Effector CD8-positive, alpha-beta T cell (primary cell): Measurements from ENCODE around the gene SLC25A30.
A peak's percentile ranks its signal among the peaks of the same experiment; 100 is the strongest.

Experiments used
- DNase-seq: peaks from one replicate; lab custom pipeline; 2025; lab: John Stamatoyannopoulos, UW
- total RNA-seq, 4 experiments: gene quantifications; one replicate each; lab custom pipeline; 2026; lab: John Stamatoyannopoulos, UW

The SLC25A30 gene
- 20.7 to 37.7 (median 29.1) reads per million in 4 experiments for total RNA-seq

DNA sequence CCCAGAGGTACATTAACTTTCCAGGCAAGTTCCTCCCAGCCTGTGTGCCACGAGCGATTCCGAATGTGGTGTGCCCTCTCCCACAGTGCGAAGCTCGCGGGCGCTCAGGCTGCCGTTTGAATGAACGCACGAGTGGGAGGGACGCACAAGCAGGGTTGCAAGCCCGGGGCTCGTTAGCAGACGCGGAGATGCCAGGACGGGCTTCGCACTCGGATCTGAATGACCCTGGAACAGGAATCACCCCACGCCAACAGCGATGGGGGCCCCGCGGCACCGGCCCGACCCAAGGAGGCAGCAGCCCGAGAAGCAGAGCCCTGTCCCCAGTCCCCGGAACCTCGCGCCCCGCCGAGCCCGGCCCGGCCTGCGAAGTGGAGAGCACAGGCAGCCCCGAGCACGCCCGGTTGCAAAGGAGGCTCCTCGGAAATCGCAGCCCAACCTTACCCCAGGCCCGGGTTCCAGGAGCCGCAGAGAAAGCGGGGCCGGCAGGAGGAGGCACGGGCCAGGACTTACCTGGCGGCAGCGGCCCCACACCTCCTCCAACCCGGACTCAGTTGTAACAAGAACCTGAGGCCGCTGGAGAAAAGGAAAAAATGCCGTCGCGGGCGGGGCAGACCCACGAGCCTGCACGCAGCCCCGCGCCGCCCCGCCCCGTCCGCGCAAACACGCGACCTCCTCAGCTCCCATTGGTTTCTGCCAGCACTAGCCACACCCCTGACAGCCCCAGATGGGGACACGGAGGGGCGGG, at the start of gene SLC25A30:
Gene SLC25A30, minus strand, starts transcription at position 584 of the 745 bp plus-strand sequence. CDS start 6,948 bp downstream, outside the sequence.
- DNase-seq: peak; percentile 88

- DNase-seq: no peak
Observed at GRCh38 chr13:45466359-45466758, 48.2 kb upstream of the SLC25A30 start.

DNA sequence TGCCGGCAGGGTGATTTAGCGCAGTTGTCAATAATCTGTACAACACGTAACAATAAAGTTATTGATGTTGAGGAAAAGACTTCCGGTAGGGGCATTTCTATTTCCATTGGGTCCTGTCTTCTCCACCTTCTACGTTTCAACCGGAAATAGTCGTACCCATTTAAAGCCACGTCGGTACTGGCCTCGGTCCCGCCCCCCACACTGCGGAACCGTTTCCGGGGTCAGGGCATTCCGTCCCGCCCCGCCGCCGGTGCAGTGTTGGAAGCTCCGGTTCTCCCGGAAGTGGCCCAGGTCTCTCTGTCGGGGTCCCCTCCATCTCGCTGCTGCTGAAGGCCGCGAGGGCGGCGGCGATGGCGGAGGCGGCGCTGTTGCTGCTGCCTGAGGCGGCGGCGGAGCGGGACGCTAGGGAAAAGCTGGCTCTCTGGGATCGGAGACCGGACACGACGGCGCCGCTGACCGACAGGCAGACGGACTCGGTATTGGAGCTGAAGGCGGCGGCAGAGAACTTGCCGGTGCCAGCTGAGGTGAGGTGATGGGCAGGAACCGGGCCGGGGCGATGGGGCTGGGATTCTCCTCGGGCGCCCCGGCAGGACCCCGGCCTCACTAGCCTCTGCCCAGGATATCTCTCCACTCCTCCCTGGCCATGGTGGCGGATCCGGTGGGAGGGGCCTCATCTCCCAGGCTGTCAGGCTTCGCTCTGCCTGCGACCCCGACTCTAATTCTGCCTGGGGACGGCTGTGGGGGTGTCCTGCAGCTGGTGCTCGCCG, 46.7 kb upstream of the SLC25A30 start, which contains the start of gene COG3:
Gene COG3, plus strand, starts transcription at position 253 of the 767 bp plus-strand sequence. Its CDS starts 98 bp downstream, at position 351.
- peak; percentile 90 for DNase-seq

DNA sequence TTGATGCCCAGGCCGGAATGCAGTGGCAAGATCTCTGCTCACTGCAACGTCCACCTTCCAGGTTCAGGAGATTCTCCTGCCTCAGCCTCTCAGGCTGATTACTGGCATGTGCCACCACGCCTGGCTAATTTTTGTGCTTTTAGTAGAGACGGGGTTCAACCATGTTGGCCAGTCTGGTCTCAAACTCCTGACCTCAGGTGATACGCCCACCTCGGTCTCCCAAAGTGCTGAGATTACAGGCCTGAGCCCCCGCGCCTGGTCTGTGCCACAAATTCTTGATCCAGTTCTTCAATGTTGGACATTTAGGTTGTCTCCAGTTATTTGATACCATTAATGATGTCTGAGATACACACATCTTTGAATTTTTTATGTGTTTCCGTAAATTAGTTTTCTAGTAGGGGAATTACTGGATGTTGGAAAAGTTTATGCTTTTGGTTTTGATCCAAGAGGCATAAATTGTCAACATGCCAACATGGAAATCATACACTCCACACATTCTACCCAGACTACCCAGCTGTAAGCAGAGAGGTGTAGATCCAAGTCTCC, 46.0 kb upstream of the SLC25A30 start:
- no peak for DNase-seq

GRCh38 chr13:45456196-45456972, 38.2 kb upstream of the SLC25A30 start:
- DNase-seq: no peak

DNA sequence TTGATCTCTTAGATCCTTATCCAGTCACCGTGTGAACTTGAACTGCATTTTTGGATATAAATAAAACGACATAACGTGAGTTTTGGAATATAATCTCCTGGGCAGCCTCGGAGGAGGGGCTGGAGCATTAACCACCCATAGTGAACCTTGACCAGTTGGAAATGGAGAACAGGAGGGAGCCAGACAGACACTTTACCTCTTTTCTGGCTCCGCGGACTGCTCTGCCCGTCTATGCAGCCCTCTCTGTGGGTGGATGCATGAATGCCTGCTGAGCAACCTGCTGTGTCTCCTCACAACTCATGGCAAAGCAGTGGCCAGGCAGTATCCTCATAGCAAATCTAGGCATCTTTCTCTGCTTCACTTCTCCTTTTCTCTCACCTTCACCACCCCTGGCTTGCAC, 36.0 kb upstream of the SLC25A30 start:
- DNase-seq: no peak

DNA sequence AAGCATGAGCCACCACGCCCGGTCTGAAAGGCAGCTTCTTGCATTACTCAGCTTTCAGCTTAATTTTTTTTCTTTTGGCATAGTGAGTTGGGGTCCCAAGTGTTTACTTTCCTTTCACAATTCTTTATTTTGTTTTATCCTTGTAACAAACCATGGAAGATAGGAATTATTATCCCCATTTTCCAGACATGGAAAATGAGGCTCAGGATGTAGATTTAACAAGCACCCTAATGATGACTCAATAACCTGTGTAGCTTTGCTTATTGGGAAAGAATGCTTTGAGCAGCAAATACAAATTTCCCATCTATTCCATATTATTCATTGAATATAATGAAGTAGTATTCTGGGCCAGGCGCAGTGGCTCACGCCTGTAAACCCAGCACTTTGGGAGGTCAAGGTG, 33.1 kb upstream of the SLC25A30 start:
- no peak for DNase-seq

- no peak for DNase-seq
Observed at GRCh38 chr13:45448965-45449559, 30.9 kb upstream of the SLC25A30 start.

DNA sequence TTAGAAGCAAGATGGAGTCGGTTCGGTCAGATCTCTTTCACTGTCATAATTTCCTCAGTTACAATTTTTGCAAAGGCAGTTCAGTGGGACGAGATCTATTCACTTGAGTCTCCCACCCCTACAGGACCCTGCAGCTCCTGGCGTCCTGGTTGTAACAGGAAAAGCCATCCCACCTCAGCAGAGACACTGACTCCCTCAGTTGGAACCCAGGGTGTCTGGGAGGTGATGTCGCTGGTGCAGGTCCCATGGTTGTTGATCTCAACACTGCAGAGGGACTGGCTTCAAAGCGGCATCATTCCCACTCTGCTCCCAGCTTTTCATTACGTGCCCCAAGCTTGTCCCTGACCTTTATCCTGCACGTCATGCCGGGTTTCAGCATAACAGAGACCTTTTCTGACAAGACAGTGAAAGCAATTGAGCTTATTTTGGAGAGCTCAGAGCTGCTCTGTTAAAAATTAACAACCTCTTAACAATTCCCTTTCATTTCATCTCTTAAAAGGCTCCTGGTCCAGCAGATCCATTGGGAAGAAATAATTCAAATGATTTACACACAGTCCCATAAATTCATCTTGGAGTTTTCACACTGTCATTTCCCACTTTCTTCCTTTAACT, 29.0 kb upstream of the SLC25A30 start:
- no peak for DNase-seq

GRCh38 chr13:45446181-45446580, 28.0 kb upstream of the SLC25A30 start:
- DNase-seq: no peak

- no peak for DNase-seq
Observed at GRCh38 chr13:45445053-45445452, 26.9 kb upstream of the SLC25A30 start.

DNA sequence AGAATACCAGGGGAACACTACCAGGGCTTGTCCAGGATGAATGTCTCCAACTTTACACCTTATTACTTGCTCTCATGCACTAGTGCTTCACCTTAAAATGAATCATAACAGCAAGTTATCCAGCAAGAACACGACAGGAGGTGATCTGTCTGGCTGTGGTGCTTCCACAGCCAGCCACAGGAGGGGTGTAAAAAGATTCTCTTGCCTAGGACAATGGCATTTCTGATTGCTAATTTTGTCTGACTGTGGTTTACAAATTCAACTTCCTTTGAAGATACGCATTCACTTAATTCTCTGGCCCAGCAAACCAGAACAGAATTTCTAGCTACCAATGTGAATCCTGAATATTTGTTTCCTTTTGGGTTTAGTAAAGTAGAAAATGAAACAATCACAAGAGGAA, 23.5 kb upstream of the SLC25A30 start:
- no peak for DNase-seq

DNA sequence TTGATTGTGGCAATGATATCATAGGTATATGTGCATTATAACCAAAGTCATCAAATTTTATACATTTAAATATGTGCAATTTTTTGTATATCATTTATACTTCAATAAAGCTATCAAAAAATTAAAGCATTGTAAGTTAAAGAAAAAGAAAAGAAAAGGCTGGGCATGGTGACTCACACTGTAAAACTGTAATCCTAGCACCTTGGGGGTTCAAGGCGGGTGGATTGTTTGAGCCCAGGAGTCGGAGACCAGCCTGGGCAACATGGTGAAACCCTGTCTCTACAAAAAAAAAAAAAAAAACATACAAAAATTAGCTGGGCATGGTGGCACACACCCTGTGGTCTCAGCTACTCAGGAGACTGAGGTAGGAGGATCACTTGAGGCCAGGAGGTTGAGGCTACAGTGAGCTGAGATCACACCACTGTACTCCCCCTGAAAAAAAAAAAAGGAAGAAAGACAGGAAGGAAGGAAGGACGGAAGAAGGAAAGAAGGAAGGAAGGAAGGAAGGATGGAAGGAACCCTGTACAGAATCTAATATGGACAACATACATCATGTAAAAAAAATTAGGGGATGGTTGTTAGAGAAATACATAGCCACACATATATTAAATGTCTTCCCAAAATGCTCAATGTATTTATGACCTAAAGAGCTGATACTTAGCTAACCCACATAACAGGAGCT, 21.7 kb upstream of the SLC25A30 start:
- no peak for DNase-seq

DNA sequence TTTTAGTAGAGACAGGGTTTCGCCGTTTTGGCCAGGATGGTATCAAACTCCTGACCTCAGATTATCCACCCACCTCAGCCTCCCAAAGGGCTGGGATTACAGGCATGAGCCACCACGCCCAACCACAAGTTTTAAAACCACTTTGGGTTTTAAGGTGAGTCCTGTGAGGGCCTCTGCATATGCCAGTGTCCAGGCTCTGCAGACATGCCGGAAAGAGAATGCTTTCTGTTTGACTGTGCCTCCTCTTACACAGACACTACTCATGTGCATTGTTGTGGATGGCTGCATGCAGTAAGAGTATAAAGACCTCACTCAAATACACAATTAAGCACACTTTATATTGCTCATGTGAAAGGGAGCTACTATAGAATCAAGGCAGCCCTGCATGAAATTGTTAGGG, 20.8 kb upstream of the SLC25A30 start:
- DNase-seq: no peak

GRCh38 chr13:45437947-45438346, 19.8 kb upstream of the SLC25A30 start:
- no peak for DNase-seq

- no peak for DNase-seq
Observed at GRCh38 chr13:45436953-45437352, 18.8 kb upstream of the SLC25A30 start.

DNA sequence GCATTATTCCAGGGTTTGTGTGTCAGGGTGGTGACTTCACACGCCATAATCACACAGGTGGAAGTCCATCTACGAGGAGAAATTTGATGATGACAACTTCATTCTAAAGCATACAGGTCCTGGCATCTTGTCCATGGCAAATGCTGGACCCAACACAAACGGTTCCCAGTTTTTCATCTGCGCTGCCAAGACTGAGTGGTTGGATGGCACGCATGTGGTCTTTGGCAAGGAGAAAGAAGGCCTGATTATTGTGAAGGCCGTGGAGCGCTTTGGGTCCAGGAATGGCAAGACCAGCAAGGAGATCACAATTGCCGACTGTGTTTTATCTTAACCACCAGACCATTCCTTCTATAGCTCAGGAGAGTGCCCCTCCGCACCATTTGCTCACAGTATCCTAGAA, 18.2 kb upstream of the SLC25A30 start:
- no peak for DNase-seq

DNA sequence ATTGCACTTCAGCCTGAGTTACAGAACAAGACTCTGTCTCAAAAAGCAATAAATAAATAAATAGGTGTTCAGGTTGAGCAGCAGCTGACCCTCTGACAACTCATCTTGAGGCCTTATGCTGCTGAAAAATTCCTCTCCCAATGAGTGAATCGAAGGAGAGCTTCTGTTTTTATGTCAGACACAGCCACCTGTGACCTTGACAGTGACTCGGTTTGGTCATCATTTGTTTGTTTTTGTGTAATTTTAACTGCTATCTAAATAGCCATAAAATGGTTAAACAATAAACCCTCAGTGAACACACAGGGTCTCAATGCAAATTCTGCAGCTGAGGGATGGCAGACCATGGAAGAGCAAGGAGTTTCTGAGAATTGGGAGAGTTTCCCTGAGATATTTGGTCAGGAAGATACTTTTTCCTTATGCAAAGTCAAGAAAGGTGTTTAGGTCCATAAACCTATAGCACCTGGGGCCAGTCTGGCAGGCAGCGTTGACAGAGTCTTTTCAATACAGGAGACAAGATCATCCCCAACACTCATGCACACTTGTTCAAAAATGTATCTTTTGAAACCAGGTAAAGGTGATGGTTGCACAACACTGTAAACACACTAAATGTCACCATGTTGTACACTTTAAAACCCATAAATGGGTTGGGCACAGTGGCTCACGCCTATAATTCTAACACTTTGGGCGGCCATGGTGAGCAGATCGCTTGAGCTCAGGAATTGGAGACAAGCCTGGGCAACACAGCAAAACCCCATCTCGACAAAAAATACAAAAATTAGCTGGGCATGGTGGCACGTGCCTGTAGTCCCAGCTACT, 16.6 kb upstream of the SLC25A30 start:
- DNase-seq: no peak

DNA sequence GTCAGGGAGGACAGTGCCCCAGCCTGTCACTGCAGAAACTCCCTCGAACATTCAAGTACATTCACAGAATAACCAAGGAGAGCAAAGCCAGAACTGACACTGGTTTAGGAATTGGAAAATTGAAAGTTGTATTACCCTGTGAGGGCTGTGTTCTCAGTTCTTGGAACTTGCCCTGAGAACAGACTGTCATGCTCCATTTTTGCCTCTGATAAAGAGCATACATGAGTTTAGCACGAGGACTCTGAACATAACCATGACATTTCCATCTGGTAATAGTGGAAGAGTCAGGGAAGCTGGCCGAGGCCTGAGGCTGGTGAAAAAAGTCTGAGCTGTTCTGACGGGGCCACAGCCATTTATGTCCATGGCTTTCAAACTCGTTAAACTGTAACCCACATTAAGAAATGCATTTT, 15.2 kb upstream of the SLC25A30 start:
- no peak for DNase-seq
